Measurements from ENCODE around the gene ERO1B. TPM values are rescaled to one million over a fixed set of nuclear protein-coding genes. Genes with fewer than 3 reads are reported as not detected.
"Not testable (repeated sequence)": the region's sequence is repeated elsewhere in the genome, so short reads cannot be mapped to it uniquely, and the experiment has no call there.

ERO1B gene, protein sequence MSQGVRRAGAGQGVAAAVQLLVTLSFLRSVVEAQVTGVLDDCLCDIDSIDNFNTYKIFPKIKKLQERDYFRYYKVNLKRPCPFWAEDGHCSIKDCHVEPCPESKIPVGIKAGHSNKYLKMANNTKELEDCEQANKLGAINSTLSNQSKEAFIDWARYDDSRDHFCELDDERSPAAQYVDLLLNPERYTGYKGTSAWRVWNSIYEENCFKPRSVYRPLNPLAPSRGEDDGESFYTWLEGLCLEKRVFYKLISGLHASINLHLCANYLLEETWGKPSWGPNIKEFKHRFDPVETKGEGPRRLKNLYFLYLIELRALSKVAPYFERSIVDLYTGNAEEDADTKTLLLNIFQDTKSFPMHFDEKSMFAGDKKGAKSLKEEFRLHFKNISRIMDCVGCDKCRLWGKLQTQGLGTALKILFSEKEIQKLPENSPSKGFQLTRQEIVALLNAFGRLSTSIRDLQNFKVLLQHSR
- 1.1 TPM for total RNA-seq

DNA sequence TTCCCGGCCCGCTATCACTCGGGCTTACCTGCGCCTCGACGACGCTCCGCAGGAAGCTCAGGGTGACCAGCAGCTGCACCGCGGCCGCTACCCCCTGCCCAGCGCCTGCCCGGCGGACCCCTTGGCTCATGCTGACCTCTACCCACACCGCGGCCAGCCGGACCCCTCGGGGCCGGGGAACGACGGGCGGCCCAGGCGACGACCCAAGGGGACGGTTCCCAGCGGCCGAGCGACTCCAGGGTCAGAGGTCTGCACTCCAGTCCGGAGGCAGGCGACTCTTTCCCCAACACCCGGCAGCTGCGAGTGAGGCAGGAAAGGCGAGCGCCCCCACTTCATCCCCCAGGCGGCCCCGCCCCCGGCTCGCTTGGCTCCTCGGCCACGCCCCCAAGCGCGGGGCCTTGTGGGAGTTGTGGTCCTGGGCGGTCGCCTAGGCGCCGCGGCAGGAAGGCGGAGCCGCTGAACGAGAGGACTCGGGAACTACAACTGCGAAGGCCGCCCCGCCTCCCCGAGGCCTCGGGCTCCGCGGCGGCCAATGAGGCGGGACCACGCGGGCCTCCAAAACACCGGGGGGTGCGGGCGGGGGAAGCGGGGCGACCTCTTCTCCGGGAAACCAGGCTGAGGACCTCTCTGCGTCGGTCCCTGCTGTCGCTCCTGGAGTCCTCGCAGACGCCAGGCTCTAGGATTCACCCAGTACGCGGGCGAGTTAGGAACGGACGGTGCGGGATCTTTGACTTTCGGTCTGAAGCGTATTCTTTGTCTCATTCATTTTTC is at the start of gene ERO1B:
Gene ERO1B (minus strand): TSS at position 305 of the 771 bp plus-strand sequence. CDS start 175 bp downstream, at position 130.
- peak; percentile 100 for ATAC-seq

DNA sequence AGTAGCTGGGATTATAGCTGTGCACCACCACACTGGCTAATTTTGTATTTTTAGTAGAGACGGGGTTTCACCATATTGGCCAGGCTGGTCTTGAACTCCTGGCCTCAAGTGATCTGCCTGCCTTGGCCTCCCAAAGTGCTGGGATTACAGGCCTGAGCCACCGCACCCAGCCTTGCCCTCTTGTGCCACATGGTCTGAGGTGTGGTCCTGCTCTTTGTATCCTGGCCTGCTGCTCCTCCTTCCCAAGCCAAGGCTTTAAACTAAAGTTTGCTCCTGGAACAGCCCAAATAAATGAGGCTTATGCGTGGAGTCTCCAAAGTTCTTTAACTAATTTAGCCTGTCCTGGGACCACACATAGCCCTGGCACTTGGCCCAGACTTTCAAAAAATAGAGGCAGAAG is 49.7 kb upstream of the ERO1B start:
- ATAC-seq = not testable (repeated sequence)

DNA sequence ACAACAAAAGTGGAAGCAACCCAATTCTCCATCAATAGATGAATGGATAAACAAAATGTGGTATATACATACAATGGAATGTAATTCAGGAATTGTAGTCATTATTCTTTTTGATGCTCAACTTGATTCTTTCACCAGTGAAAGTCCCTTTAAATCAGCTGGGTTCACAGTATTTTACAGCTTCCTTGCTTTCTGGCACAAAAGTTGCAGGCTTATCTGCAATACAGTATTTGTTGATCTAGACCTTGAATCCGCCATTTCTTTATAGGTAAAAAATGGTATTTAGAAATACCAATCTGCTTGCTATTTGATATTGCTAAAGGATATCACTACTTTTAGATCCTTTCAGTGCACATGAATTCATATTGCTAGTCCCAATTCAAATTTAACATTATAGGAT is 44.7 kb upstream of the ERO1B start:
- no peak for ATAC-seq

DNA sequence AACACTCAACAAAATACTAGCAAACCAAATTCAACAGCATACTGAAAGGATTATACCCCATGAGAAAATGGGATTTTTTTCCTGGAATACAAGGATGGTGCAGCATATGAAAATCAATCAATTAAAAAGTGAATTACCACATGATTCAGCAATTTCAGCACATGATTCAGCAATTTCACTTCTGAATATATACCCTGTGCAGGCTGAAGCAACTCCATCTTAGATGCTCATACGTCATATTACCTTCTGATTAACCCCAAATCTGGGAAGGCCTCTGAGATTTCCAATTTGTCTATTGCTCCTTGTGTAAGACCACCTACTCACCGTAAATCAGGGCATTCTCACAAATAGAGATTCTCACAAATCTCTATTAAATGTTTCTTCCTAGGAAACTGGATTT is 43.8 kb upstream of the ERO1B start:
- no peak for ATAC-seq

DNA sequence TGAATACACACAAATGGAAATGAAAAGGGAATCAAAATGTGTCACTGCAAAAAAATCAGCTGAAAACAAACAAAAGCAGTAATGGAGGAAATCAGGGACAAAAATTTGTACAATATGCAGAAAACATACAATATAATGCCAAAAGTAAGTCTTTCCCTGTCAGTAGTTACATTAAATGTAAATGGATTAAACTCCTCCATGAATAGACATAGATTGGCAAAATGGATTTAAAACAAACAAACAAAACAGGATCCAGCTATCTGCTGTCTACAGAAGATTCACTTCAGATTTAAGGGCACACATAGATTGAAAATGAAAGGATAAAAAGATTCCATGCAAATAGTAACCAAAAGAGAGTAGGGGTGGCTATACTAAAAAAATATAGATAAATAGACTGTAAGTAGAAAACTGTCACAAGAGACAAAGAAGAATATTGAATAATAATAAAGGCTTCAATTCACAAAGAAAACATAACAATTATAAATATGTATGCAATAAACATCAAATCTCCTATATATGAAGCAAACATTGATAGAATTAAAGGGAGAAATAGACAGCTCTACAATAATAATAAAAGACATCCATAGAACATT is 42.2 kb upstream of the ERO1B start:
- no peak for ATAC-seq

DNA sequence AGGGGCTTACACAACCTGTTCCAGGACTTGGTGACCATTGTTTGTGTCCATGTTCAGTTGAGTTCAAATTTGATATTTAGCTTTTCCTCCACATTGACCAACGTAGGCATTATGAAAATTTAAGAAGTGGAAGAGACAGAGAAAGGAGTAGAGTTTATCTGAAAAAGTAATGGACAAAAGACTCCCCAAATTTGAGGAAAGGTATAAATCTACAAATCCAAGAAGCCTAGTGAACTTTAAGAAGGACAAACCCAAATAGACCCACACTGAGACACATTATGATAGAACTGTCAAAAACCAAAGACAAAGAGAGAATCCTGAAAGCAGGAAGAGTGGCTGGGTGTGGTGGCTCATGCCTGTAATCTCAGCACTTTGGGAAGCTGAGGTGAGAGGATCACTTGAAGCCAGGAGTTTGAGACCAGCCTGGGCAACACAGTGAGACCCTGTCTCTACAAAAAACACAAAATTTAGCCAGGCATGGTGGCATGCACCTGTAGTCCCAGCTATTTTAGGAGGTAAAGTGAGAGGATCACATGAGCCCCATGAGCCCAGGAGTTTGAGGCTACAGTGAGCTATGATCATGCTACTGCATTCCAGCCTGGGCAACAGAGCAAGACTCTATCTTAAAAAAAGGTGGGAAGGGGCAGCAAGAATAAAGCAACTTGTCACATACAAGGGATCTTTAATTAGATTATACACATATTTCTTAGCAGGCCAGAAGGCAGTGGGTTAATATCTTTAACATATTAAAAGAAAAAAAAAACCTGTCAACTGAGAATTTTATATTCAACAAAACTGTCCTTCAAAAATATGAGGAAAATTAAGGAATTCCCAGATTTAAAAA is 41.0 kb upstream of the ERO1B start:
- ATAC-seq = no peak

DNA sequence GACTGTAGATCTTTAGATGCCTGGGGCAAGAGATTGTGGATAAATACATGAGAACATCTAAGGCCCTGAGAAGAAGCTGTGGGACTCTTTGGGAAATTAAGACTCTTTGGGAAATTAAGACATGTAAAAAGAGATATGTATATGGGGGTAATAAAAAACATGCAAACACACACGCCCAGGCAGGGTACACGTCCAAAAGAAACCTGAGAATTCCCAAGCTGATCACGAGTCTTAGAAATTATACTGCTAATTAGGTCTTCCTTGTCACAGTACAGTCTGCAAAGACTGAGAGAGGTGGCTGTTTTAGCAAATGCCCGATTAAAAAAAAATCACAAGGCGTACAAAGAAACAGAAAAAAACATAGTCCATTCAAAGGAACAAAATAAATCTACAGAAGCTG is 39.3 kb upstream of the ERO1B start:
- ATAC-seq = no peak

DNA sequence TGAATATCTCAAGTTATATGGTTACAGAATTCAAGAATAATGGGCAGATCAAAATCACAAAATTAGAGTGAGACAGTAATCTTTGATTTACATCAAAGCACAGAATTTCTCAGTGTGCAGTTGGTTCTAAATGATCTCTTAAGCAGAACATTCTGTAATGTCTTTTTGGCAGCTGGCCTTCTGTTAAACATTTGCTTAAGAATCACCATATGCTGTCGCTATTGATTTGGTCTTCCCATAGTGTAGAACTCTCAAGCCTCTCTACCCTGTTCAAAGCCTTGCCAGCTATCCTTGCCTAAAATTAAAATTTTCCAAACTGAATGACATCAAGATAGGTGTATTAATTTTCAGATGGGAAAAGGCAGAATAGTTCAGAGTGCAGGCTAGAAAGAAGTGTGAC is 38.9 kb upstream of the ERO1B start:
- no peak for ATAC-seq

DNA sequence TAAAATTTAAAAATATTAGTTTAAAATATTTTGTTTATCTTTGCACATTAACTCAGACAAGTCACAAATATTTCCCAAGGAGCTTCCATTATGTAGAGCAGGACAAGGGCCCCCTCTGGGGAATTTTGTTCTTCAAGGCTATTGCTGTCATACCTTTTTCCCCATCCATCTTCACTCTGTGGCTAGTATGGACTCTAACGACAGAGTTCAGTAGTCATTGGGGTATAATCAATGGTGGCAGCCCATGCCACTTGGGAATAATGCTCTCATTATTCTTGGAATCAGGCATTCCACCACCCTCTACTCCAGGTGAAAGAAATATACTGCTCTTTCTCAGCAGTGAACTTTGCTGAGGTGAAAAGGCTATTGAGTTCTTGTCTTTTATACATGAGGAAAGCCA is 38.5 kb upstream of the ERO1B start:
- ATAC-seq = no peak

DNA sequence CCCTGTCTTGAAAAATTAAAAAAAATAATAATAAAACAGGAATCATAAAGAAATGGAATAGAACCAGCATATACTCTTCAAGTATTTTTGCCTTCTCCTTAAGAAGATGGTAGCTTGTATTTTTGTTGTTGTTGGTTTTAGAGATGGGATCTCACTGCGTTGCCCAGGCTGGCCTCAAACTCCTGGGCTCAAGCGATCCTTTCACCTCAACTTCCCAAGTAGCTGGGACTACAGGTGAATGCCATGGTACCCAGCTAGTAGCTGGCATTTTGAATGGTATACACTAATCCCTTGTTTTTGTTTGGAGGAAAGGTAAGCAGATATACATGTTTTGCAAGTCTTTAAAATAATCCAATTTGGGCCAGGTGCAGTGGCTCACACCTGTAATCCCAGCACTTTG is 34.7 kb upstream of the ERO1B start:
- no peak for ATAC-seq

DNA sequence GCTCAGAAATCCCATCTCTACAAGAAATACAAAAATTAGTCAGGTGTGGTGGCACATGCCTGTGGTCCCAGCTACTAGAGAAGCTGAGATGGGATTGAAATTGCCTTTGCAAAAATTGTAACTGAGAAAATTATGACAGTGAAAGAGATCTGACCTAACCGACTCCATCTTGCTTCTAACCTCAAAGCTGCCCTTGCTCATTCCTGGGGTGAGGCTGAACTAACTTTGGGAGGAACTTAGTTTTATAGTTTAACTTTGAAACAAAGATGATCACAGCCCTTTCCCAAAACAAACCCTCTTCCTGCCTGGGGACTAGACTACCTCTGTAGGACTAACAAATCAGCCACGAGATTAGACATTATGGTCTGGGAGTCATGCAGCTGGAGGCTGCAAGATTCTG is 33.8 kb upstream of the ERO1B start:
- no peak for ATAC-seq

DNA sequence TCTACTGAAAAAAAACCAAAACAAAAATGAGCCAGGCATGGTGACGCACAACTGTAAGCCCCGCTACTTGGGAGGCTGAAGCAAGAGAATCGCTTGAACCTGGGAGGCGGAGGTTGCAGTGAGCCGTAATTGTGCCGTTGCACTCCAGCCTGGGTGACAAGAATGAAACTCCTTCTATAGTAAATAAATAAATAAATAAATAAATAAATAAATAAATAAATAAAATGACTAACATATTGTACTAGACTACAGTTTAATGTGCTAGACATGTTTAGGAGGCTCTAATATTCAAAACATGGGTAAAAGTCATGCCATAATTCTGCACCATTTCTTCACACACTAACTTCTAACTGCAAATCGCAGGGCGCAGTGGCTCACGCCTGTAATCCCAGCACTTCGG is 33.3 kb upstream of the ERO1B start:
- ATAC-seq = no peak

DNA sequence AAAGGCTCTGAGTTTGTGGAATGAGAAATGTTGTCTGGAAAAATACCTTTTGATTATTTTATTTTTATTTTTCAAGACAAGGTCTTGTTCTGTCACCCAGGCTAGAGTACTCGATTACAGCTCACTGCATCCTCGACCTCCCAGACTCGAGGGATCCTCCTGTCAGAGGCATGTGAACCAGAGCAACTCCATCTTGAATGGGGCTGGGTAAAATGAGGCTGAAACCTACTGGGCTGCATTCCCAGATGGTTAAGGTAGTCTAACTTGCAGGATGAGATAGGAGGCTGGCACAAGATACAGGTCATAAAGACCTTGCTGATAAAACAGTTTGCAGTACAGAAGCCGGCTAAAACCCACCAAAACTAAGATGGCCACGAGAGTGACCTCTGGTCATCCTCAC is 32.3 kb upstream of the ERO1B start:
- not testable (repeated sequence) for ATAC-seq

DNA sequence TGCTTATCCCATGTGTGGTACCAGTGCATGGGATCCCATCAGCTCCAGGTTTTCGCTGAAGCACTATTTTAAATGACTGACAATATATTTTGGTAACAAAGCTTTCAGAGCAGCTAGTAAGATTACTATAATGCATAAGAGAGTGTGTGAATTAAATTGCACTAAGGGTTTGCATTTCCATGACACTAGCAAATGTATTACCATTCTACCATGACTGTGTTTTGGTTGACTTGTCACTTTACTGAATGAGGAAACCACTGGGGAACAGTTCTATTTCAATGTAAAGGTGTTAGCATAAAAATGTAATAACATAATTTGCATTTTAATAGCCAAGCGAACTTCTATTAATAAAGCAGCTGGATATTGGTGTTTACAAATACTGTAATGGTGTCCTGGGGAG is 31.7 kb upstream of the ERO1B start:
- no peak for ATAC-seq

DNA sequence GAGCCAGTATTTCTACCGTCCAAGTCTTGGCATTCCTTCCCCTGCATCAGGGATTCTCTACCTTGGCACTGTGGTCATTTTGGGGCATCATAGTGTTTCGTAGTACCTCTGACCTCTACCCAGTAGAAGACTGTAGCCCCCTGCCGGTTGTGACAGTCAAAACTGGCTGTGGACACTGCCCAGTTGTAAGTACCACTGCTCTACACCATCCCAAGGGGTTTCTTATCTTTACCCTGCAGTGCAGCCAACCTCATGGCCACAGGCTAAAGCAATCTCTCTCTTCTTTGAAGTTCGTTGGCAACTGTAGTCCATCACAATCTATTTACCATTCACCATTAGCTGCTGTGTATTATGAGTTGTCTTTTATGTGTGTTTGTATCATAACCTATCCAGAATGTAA is 29.3 kb upstream of the ERO1B start:
- no peak for ATAC-seq

DNA sequence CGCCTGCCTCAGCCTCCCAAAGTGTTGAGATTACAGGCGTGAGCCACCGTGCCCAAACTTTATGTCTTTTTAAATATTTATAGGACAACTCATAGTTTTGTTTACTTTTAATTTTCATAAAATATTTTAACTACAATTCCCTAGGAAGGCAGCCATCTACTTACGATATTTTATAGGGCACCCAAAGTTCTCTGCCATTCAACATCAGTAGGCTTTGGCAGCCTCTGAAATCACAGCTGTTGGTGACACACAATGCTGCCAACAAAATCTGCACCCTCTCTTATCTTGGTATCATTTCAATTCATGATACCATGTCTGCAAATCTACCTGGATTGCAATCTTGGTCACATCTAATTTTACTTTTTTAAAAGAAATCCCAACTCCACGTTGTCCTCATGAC is 27.1 kb upstream of the ERO1B start:
- no peak for ATAC-seq

DNA sequence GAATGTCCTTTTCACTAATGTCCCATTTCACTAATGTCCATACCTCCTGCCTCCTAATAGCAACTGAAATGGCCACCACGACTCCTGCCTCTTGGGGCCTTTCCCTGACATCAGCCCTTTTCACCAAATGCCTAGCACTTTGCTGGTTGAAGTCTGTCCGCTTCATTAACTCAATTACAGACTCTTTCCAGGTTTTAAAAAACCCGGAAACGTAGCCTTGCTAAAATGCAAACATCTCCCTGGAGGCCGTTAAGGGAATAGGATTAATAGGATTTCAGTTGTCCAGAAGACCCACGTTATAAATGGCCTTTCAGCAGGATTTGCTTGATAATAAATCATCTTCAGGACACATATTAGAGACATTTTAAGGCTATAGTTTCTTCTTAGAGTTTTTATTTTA is 25.7 kb upstream of the ERO1B start:
- ATAC-seq = no peak

DNA sequence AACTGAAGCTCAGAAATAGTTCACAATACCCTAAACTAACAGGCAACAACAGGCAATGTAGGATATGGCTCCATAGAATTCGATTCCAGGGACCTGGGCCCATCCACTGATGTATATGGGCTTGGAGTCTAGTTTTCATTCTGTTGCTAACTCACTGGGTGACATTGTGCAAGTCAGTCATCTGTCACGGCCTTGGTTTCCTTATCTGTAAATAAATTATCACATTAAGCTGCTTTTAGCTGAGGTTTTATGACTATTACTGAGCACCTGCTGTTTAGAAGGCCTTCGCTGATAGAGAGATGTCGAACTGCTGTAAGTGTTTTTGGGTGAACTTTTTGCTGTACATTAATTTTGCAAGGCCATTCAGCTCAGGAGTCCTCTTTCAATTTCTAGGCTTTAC is 22.9 kb upstream of the ERO1B start:
- ATAC-seq = no peak

DNA sequence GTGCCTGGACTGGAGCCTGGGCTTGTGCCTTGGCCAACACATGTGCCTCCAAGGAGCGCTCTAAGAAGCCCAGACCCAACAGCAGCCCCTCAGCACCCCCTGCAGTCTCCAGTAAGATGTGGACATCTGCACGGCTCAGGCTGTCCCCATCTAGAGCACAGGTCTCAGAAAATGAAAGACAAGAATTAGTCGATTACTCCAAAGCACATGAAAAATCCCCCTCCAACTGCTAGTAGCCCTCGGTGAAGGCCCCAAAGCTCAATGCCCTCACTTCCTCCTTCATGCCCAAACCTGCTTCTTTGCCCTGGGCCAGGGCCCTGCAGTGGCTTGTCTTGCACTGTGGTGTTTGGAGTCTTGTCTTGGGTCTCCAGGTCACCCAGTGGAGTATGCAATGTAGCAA is 21.9 kb upstream of the ERO1B start:
- ATAC-seq = peak; percentile 72

DNA sequence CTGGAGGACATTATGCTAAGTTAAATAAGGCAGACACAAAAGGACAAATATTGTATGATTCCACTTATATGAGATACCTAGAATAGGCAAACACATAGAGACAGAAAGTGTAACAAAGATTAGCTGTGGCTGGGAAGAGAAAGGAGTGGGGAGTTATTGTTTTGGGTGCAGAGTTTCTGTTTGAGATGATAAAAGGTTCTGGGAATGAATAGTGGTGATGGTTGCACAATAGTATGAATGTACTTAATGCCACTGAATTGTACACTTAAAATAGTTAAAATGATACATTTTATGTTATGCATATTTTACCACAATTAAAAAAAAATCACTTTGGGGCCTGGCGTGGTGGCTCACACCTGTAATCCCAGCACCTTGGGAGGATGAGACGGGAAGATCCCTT is 21.2 kb upstream of the ERO1B start:
- no peak for ATAC-seq

DNA sequence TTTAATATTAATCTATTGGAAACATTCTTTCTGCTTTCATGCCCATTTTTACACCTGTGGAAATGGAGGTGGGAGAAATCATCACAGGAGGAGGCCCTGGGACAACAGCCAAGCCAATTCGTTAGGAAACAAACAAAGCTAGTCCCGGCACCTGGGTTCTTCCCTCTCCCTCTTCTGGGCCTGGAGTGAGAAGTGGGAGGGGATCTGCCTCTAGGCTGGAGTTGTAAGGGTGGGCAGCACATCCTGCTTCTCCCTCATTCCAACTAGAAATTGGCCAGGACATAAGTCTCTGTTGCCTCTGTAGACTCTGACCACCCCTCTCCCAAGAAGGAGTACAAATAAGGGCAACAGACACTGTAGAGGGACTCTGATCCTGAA is 20.2 kb upstream of the ERO1B start:
- no peak for ATAC-seq

DNA sequence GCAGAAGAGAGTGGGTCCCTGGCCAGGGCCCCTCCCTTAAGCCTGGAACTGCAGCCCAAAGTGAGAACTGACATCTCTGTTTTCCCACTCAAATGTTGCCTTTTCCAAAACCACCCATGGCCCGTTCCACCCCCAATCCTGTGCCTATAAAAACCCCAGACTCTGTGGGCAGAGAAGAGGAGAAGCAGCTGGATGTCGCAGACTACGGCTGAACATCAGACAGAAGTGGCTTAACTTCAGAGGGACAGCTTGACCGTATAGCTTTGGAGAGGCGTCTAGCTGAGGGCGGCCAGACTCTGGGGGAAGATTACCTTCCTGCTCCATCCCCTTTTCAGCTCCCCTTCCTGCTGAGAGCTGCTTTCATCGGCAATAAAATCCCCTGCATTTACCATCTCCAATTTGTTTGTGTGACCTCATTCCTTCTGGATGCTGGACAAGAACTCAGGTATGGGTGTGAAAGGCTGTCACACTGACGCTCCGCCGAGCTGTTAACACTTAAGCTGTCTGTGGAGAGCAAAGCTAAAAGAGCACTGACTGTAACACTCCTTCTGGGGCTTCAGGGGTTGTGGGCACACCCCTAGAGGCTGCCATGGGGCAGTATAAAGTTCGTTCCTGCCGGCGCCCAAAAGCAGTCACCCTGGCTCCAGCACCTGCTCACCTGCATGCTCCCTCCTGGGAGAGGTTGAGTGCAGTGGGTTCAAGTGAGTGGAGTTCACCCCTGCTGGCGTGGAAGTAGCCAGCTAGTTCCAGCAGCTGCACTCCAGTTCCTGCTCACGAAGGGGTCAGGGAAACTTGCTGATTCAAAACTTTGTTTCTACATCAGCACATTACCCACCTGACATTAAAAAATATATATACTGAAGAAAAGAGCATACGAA is 19.6 kb upstream of the ERO1B start:
- ATAC-seq = no peak
